Central memory CD8-positive, alpha-beta T cell (primary cell): ENCODE data around the gene SEMA5B.

Experiments used
- ATAC-seq: fragments of 150-1000 bp; cut with Tn5 transposase; replicated peaks from 2 replicates; pipeline ENCODE4 v1.10.0; 2022; ENCODE audit warnings: mild to moderate bottlenecking, moderate FRiP score, moderate number of reproducible peaks; ENCODE audit not compliant: poor library complexity, severe bottlenecking; ENCODE audit errors: extremely low read depth
- DNase-seq, 2 donors: peaks; one replicate each; pipeline ENCODE4 v3.0.0; 2021; ENCODE audit warnings: low spot score in 2 of 2
- H3K27ac Mint-ChIP-seq: one replicate; pipeline ENCODE4 v1.8.0; 2022; ENCODE audit warnings: low read depth, mild to moderate bottlenecking, moderate library complexity, mixed read lengths
- H3K27me3 Mint-ChIP-seq: one replicate; pipeline ENCODE4 v1.8.0; 2022; ENCODE audit warnings: mixed read lengths
- H3K36me3 Mint-ChIP-seq: one replicate; pipeline ENCODE4 v1.8.0; 2022; ENCODE audit warnings: mild to moderate bottlenecking, moderate library complexity, mixed read lengths; ENCODE audit not compliant: insufficient read depth
- H3K4me1 Mint-ChIP-seq: one replicate; pipeline ENCODE4 v1.8.0; 2022; ENCODE audit warnings: mixed read lengths
- H3K4me3 Mint-ChIP-seq: one replicate; pipeline ENCODE4 v1.8.0; 2022; ENCODE audit warnings: mild to moderate bottlenecking, moderate library complexity, mixed read lengths
- H3K9me3 Mint-ChIP-seq: one replicate; pipeline ENCODE4 v1.8.0; 2022; ENCODE audit warnings: mixed read lengths

Gene SEMA5B

DNA sequence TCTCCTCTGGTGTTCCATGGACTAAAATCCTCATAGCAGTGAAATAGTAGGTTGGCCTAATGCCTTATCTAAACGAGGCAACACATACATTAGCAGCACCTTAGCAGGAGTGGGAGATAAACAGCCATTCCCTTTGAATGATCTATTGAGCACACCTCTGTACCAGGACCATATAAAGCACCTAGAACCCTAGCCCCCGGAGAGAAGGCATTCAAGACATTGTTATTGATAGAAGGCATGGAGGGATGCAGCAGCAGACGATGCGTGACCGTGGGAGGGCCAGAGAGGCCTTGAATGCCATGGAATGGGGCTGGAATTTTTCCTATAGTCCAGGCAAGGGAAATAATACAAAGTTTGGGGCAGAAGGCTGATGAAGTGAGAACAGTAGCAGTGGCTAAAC lies 6.6 kb upstream of the SEMA5B start:
- Mint-ChIP-seq H3K27me3 (peaks cover 54% of the 10 kb centered on the region), H3K4me3 (no peak overlapping the region)

DNA sequence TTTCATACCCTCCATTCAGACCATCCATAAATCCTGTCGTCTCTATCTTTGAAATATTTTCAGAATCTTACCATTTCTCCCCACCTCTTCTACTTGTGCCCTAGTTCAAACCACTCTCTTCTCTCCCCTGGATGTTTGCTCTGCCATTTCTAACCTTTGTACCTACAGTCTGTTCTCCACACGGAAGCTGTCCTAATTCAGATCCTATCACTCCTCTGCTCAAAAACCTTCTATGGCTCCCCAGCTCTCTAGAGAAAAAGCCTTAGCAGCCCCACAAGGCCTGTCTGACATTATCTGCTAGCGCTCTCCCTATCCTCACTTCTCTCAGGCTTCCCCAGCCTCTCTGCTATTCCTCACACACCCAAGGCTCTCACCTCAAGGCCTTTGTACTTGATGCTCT lies 4.5 kb upstream of the SEMA5B start:
- Mint-ChIP-seq H3K9me3 (no peaks in the 10 kb centered on the region), H3K4me1 (peaks cover 9% of the 10 kb centered on the region), H3K27me3 (peaks cover 33% of the 10 kb centered on the region), H3K36me3 (no peaks in the 10 kb centered on the region), H3K27ac (no peak overlapping the region), H3K4me3 (no peak overlapping the region)
- DNase-seq (no peak), ATAC-seq (no peak)

More for the DNA sequence above, 6.6 kb upstream of the SEMA5B start:
- Mint-ChIP-seq H3K27ac (no peak overlapping the region), H3K36me3 (no peaks in the 10 kb centered on the region), H3K4me1 (no peaks in the 10 kb centered on the region), H3K9me3 (no peaks in the 10 kb centered on the region)
- DNase-seq, result no peak
- ATAC-seq, result no peak

DNA sequence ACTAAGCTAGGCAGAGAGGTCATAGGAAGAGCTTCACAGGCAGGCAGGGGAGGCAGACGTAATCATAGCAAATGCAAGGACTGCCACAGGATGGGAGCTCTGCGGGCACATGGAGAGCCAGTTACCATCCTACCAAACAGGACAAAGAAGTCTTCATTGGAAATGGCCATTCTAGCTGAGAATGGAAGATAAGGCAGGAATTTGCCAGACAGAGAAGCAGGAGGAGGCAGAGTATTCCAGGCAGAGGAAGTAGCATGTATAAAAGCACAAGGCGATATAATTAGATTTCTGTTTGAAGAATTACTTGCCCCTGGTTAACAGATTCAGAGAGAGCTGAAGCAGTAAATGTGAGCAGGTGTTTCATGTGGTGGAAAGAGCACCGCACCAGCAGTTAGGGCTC lies 3.5 kb upstream of the SEMA5B start:
- peaks cover 32% of the 10 kb centered on the region for H3K27me3 Mint-ChIP-seq
- no peak overlapping the region for H3K4me3 Mint-ChIP-seq
- DNase-seq (no peak), ATAC-seq (no peak)
- H3K27ac Mint-ChIP-seq, result no peak overlapping the region
- H3K36me3 Mint-ChIP-seq, result no peaks in the 10 kb centered on the region
- H3K4me1 Mint-ChIP-seq, result peaks cover 10% of the 10 kb centered on the region
- no peaks in the 10 kb centered on the region for H3K9me3 Mint-ChIP-seq

DNA sequence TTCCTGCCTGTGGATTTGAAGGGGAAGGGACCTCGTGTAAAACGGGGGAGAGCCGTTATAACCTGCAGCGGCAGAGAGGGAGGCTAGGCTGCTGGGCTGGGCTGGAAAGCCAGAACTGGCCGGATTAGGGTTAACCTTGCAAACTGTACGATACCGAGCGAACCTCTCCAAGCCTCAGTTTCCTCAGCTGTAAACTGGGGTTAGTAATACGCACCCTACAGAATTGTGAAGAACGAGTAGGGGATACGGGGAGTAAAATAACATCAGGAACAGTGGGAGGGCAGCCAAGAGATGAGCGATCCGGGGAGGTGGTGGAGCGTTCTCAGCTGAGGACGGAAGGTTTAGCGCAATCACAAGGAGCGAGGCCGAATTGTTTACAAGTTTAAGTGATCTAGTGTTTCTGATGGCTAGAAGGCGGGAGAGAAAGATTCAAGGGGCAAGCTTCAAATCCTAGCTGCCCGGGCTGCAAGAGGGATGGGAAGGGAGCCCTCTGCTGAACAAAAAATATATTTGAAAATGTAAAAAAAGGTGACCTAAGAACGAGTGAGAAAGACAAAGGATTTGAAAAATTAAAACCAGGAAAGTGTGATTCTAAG lies 768 bp upstream of the SEMA5B start:
- DNase-seq (no peak), ATAC-seq (peak; percentile 24)
- Mint-ChIP-seq H3K4me1 (peaks cover 14% of the 10 kb centered on the region), H3K36me3 (no peaks in the 10 kb centered on the region), H3K27me3 (peaks cover 36% of the 10 kb centered on the region), H3K9me3 (no peaks in the 10 kb centered on the region), H3K27ac (no peak overlapping the region), H3K4me3 (peak overlapping the region; percentile 59)

DNA sequence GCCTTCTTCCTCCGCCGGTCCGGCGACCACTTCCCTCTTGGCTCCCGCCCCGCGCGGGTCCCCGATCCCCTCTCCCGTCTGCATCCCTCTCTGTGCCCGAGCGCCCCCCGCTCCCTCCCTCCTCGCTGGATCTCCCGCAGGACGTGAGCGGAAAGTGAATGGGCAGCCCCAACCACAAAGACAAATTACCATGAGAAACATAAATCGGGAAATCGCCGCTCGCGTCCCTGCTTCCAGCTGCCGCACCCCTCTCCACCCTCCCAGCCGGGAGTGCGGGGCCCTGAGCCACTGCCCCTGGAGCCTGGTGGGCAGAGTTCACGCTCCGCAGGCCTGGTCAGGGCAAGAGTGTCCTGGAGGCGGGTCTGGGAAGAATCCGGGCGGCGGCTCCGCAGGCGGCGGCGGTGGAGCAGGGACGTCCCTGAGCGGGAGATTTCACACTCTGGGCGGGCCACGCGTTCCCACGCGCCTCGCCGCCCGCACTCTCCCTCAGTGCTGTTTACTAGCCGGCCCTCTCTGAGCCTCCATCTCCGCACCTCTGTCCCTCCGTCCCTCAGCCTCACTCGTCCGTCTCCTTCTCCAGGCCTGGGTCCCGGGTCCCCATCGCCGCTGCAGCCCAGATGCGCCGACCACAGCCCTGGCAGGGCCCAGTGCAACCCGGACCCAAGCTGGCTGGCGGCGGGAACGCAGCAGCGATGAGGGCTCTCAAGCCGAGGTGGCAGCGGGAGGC lies 835 bp downstream of the SEMA5B start:
- DNase-seq (no peak), ATAC-seq (no peak)
- Mint-ChIP-seq H3K4me3 (peak overlapping the region; percentile 77), H3K27me3 (peaks cover 52% of the 10 kb centered on the region), H3K27ac (no peak overlapping the region), H3K36me3 (no peaks in the 10 kb centered on the region), H3K4me1 (peaks cover 14% of the 10 kb centered on the region), H3K9me3 (no peaks in the 10 kb centered on the region)

DNA sequence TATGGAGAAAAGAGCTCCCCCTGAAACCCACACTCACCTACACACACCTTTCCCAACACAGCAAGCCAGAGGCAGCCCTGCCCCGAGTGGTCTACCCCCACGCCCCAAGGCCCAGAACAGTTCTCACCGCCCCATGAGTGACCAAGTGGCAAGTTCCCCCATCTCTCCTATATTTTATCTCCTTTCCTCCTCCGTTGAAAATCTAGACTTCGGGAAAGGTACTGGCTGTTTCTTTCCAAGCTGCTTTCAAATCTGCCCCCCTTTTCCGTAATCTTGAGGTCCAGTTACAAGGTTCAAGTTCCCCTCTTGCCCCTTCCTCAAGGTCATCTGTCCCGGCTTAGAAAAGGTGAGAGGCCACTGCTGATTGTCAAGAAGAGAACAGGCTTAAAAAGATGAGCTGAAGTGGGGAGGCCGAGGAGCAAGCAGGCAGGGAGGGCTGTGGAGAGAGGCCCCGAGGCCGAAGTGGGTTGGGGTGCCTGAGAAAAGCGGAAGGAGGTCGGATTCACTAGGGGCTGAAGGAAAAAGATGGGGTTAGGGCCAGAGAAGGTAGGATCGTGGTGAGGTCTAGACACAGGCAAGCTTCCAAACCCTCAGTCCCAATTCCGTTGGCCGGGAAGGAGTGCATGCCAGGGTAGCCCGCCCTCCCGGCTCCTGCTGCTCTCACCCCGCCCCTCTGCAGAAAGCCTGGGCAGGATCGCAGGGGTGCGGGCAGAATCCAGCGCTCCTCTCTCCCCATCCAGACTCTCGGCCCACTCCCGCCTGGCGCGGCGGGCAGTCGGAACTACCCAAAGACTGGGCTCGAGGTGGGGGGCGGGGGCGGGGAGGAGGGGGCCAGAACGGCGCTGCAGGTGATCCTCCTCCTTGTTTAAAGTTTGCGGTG lies 1.7 kb downstream of the SEMA5B start:
- ATAC-seq (no peak), DNase-seq (no peak)
- peak overlapping the region; percentile 58 for H3K27ac Mint-ChIP-seq
- H3K4me1 Mint-ChIP-seq, result peaks cover 14% of the 10 kb centered on the region
- no peaks in the 10 kb centered on the region for H3K36me3 Mint-ChIP-seq
- H3K27me3 Mint-ChIP-seq, result peaks cover 61% of the 10 kb centered on the region
- peak overlapping the region; percentile 77 for H3K4me3 Mint-ChIP-seq
- H3K9me3 Mint-ChIP-seq, result no peaks in the 10 kb centered on the region

DNA sequence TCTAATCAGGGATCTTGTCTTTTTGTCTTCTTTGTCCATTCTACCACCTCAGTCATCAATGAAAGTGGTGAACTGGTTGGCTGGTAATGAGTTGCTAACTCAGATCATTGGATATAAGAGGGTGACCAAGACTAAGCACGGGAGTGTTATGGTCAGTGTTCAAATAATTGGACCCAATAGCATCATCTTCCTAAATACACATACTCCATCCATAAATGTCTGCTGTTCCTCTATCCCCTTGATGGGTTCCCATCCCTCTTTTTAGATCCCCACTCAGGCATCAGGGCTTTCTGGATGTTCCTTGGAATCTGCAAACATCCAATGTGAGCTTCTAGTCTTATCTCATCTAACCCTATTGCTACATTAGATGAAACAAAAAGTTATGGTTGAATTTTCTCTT lies 3.5 kb downstream of the SEMA5B start:
- H3K36me3 Mint-ChIP-seq, result no peaks in the 10 kb centered on the region
- H3K27ac Mint-ChIP-seq, result no peak overlapping the region
- DNase-seq (no peak), ATAC-seq (no peak)
- H3K9me3 Mint-ChIP-seq, result no peaks in the 10 kb centered on the region
- no peak overlapping the region for H3K4me3 Mint-ChIP-seq
- peaks cover 14% of the 10 kb centered on the region for H3K4me1 Mint-ChIP-seq
- H3K27me3 Mint-ChIP-seq, result peaks cover 79% of the 10 kb centered on the region

DNA sequence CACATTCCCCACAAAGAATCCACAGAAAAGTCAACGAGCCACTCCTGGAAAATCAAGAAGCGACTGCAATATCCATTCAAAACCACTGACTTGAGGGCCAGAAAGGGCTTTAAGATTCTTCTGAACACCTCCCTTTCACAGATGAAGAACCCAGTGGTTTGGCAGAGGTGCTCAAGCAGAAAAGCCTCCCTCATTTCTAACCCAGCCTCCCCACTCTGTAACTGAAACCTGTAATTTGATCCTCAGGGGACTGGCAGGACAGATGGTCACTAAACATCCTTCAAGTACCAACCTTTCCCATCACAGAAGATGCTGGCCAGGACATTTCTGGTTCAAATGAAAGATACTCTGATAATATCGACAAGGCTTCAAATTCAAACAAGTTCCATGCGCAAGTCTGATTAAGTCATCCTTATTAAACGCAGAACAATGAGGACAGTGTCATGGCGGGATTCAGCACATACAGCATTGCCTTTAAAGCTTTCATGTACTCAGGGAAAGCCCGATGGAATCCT lies 5.5 kb downstream of the SEMA5B start:
- ATAC-seq, result no peak
- no peak overlapping the region for H3K27ac Mint-ChIP-seq
- DNase-seq, result no peak
- no peak overlapping the region for H3K4me3 Mint-ChIP-seq
- peaks cover 6% of the 10 kb centered on the region for H3K4me1 Mint-ChIP-seq
- no peaks in the 10 kb centered on the region for H3K36me3 Mint-ChIP-seq
- H3K9me3 Mint-ChIP-seq, result no peaks in the 10 kb centered on the region
- H3K27me3 Mint-ChIP-seq, result peaks cover 89% of the 10 kb centered on the region

DNA sequence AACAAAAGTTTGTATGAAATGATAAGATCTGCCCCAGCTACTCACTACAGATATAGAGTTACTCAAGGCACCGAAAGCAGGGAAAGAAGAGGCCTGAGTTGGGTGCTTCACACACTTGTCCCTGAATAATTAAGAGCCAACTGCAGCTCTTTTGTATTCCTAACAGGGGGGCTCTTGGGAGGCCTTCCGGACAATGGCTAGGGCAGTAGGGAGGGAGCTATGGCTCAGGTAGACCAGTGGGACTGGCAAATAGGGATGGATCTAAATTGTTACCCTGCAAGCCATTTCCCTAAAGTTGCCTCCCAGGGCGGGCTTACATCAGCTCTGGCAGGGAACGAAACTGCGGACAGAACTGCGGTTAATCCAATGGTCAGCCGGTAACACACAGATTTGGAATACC lies 6.2 kb downstream of the SEMA5B start:
- Mint-ChIP-seq H3K4me1 (peaks cover 6% of the 10 kb centered on the region), H3K27ac (no peak overlapping the region), H3K36me3 (no peaks in the 10 kb centered on the region), H3K4me3 (no peak overlapping the region), H3K9me3 (no peaks in the 10 kb centered on the region), H3K27me3 (peaks cover 84% of the 10 kb centered on the region)
- ATAC-seq (no peak), DNase-seq (no peak)

DNA sequence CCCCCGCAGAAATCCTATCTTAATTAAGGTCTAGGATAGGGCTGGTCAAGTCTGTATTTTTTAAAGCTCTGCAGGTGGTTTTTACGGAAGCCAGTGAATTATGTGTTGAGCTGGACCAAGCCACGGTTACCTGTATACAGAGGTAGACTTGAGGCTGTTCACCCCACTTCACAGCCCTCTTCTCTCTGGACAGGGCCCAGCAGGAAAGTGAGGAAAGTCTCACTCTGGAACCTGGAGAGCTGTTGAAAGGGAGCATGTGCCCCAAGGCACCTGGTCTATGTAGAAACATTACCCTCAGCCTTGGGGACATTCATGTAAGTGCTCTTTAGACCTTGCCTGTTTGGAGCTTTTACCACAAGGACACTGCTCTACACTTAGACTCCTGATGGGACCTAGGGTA lies 6.9 kb downstream of the SEMA5B start:
- Mint-ChIP-seq H3K27me3 (peaks cover 77% of the 10 kb centered on the region), H3K9me3 (no peaks in the 10 kb centered on the region), H3K27ac (no peak overlapping the region), H3K4me1 (peaks cover 1% of the 10 kb centered on the region), H3K4me3 (no peak overlapping the region), H3K36me3 (no peaks in the 10 kb centered on the region)
- DNase-seq (no peak), ATAC-seq (no peak)

DNA sequence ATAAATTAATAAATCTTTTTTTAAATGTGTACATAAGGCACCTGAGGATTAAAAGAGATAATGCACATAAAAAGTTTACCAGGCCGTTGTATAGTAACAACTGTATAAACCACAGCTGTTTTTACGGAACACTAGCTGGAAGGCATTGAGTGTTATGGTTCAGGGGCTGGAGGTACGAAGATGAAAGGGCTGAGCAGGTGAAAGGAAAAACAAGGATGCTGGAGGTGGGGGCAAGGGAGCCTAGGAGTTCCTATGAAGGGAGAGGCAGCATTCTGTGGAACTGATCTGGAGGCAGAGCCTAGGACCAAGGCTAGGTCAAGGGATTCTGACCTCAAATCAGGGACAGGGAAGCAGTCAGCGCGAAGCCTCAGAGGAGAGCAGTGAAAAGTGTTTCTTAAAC lies 8.0 kb downstream of the SEMA5B start:
- no peaks in the 10 kb centered on the region for H3K4me1 Mint-ChIP-seq
- no peaks in the 10 kb centered on the region for H3K9me3 Mint-ChIP-seq
- DNase-seq, result no peak
- H3K4me3 Mint-ChIP-seq, result no peak overlapping the region
- peaks cover 77% of the 10 kb centered on the region for H3K27me3 Mint-ChIP-seq
- H3K27ac Mint-ChIP-seq, result no peak overlapping the region
- no peak for ATAC-seq
- no peaks in the 10 kb centered on the region for H3K36me3 Mint-ChIP-seq

DNA sequence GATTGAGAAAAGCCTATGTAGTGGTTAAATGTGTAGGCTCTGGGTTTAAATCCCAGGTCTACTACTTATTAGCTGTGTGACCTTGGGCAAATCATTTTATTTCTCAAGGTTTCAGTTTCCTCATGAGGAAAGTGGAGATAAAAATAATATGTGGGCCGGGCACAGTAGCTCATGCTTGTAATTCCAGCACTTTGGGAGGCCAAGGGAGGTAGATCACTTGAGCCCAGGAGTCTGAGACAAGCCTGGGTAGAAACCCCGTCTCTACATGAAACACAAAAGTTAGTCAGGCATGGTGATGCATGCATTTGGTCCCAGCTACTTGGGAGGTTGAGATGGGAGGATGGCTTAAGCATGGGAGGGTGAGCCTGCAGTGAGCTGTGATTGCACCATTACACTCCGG lies 8.4 kb downstream of the SEMA5B start:
- H3K4me1 Mint-ChIP-seq, result no peaks in the 10 kb centered on the region
- H3K36me3 Mint-ChIP-seq, result no peaks in the 10 kb centered on the region
- no peak for DNase-seq
- no peak overlapping the region for H3K4me3 Mint-ChIP-seq
- no peak overlapping the region for H3K27ac Mint-ChIP-seq
- no peak for ATAC-seq
- H3K27me3 Mint-ChIP-seq, result peaks cover 77% of the 10 kb centered on the region
- H3K9me3 Mint-ChIP-seq, result no peaks in the 10 kb centered on the region
